ENCODE measurements around the gene PCDH15. TPM values are rescaled to one million over a fixed set of nuclear protein-coding genes. Genes with fewer than 3 reads are reported as not detected.

PCDH15 gene
- total RNA-seq, 1 donor from 2014 or later: not detected

DNA sequence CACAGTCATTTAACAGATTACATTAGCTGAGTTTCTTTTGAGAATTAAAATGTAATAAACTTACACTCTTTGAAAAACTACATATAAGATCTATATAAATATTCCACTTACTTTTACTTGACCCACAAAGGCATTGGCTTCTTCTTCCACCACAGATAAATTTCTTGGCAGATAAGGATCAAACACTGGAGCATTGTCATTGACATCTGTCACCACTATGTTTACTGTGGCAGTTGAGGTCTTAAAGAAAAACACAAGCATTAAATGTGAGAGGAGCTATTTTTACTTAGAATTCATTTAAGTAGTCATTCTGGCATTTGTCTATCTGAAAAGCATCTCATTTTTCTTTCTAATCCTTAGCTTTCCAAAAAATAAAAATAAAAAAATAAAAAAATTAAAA lies 734.4 kb downstream of the PCDH15 start:
- no peaks in the 10 kb centered on the region for H3K36me3 ChIP-seq (ENCODE audit: insufficient read depth, low read length)
- no peak overlapping the region for H3K9ac ChIP-seq (ENCODE audit: low read length)
- Mint-ChIP-seq H3K27me3 (ENCODE audit: low read depth, unreplicated experiment) (no peaks in the 10 kb centered on the region), H3K4me3 (ENCODE audit: unreplicated experiment) (no peak overlapping the region), H3K27ac (ENCODE audit: unreplicated experiment) (no peak overlapping the region), H3K9me3 (ENCODE audit: unreplicated experiment) (no peaks in the 10 kb centered on the region), H3K4me1 (ENCODE audit: low read depth, unreplicated experiment) (no peaks in the 10 kb centered on the region), H3K36me3 (ENCODE audit: low read depth, unreplicated experiment) (no peaks in the 10 kb centered on the region)
- no peak overlapping the region for H3K27ac ChIP-seq (ENCODE audit: low read depth, low read length)
- H3K4me3 ChIP-seq (ENCODE audit: insufficient read depth, low read depth, low read length): no peak overlapping the region
- no peak overlapping the region for H2AFZ ChIP-seq (ENCODE audit: low read depth, low read length)
- H4K20me1 ChIP-seq (ENCODE audit: insufficient read depth, low read length): no peaks in the 10 kb centered on the region
- H3K27me3 ChIP-seq (ENCODE audit: insufficient read depth, low read length): no peaks in the 10 kb centered on the region
- H3K4me2 ChIP-seq (ENCODE audit: low read length): no peak overlapping the region
- H3K4me1 ChIP-seq (ENCODE audit: insufficient read depth, low read length): no peaks in the 10 kb centered on the region
- FAIRE-seq: no peak
- H3K79me2 ChIP-seq (ENCODE audit: insufficient read depth, low read length): no peaks in the 10 kb centered on the region
- H3K9me3 ChIP-seq (ENCODE audit: insufficient read depth, low read depth, low read length): no peaks in the 10 kb centered on the region
- no peak for TF ChIP-seq EZH2 (IDR thresholded peaks at IDR 0.05; ENCODE audit: insufficient read depth, low read length)
- TF ChIP-seq, protein P1, sequence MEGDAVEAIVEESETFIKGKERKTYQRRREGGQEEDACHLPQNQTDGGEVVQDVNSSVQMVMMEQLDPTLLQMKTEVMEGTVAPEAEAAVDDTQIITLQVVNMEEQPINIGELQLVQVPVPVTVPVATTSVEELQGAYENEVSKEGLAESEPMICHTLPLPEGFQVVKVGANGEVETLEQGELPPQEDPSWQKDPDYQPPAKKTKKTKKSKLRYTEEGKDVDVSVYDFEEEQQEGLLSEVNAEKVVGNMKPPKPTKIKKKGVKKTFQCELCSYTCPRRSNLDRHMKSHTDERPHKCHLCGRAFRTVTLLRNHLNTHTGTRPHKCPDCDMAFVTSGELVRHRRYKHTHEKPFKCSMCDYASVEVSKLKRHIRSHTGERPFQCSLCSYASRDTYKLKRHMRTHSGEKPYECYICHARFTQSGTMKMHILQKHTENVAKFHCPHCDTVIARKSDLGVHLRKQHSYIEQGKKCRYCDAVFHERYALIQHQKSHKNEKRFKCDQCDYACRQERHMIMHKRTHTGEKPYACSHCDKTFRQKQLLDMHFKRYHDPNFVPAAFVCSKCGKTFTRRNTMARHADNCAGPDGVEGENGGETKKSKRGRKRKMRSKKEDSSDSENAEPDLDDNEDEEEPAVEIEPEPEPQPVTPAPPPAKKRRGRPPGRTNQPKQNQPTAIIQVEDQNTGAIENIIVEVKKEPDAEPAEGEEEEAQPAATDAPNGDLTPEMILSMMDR (IDR thresholded peaks at IDR 0.05; ENCODE audit: insufficient read depth, low read depth, low read length): no peak
- no peak for DNase-seq (ENCODE audit: low read depth)

DNA sequence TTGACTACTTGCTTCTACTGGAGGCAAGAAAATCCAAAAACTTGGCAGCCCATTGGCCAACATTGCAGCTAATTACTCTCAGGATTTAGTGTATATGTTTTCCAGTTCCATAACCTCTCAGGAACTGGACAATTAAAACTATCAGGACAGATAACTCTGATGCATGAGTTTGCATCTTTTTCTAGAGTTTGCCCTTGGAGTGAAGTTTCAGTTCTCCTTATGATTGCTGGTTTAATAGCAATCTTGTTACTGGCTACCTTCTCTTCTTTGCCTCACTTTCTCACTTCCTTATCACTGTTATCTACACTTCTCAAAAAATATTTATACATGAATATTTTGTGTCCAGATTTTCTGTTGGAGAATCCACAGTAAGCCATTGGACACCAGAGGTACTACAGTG lies 735.9 kb downstream of the PCDH15 start:
- Histone ChIP-seq H3K79me2 (ENCODE audit: insufficient read depth, low read length) (no peaks in the 10 kb centered on the region), H3K36me3 (ENCODE audit: insufficient read depth, low read length) (no peaks in the 10 kb centered on the region)

DNA sequence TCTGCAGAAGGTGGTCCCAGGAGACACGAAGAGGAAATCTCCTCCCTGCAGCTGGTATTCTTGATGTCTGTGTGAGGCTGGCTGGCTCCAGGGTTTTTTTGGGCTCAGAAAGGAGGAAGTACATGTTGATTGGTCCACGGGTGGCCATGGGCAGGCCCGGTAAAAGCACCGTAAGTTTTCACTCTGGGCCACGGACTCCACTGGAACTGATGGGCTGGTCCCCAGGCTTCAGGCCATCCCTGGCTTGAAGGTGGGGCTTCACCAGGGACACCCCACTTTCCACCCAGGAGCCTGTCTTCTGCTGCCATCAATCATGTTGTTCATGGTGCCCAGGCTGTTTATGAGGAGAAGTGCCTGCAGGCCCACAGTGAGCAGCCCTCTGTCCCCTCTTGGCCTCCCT lies 736.8 kb downstream of the PCDH15 start:
- H3K27me3 Mint-ChIP-seq (ENCODE audit: low read depth, unreplicated experiment): no peaks in the 10 kb centered on the region

More for the DNA sequence above, 735.9 kb downstream of the PCDH15 start:
- H4K20me1 ChIP-seq (ENCODE audit: insufficient read depth, low read length): no peaks in the 10 kb centered on the region
- no peak overlapping the region for H3K27ac Mint-ChIP-seq (ENCODE audit: unreplicated experiment)
- H3K36me3 Mint-ChIP-seq (ENCODE audit: low read depth, unreplicated experiment): no peaks in the 10 kb centered on the region
- no peak for FAIRE-seq
- H3K27ac ChIP-seq (ENCODE audit: low read depth, low read length): no peak overlapping the region
- H3K9ac ChIP-seq (ENCODE audit: low read length): no peak overlapping the region
- TF ChIP-seq, protein P1 (IDR thresholded peaks at IDR 0.05; ENCODE audit: insufficient read depth, low read depth, low read length): no peak
- TF ChIP-seq EZH2 (IDR thresholded peaks at IDR 0.05; ENCODE audit: insufficient read depth, low read length): no peak
- no peaks in the 10 kb centered on the region for H3K9me3 ChIP-seq (ENCODE audit: insufficient read depth, low read depth, low read length)
- no peak overlapping the region for H3K4me3 Mint-ChIP-seq (ENCODE audit: unreplicated experiment)
- no peaks in the 10 kb centered on the region for H3K9me3 Mint-ChIP-seq (ENCODE audit: unreplicated experiment)
- no peak overlapping the region for H3K4me3 ChIP-seq (ENCODE audit: insufficient read depth, low read depth, low read length)
- H2AFZ ChIP-seq (ENCODE audit: low read depth, low read length): no peak overlapping the region
- no peaks in the 10 kb centered on the region for H3K27me3 Mint-ChIP-seq (ENCODE audit: low read depth, unreplicated experiment)
- no peaks in the 10 kb centered on the region for H3K4me1 ChIP-seq (ENCODE audit: insufficient read depth, low read length)
- no peaks in the 10 kb centered on the region for H3K4me1 Mint-ChIP-seq (ENCODE audit: low read depth, unreplicated experiment)
- no peaks in the 10 kb centered on the region for H3K27me3 ChIP-seq (ENCODE audit: insufficient read depth, low read length)
- DNase-seq (ENCODE audit: low read depth): no peak
- no peak overlapping the region for H3K4me2 ChIP-seq (ENCODE audit: low read length)

More for the DNA sequence above, 736.8 kb downstream of the PCDH15 start:
- Mint-ChIP-seq H3K36me3 (ENCODE audit: low read depth, unreplicated experiment) (no peaks in the 10 kb centered on the region), H3K9me3 (ENCODE audit: unreplicated experiment) (no peaks in the 10 kb centered on the region), H3K27ac (ENCODE audit: unreplicated experiment) (no peak overlapping the region), H3K4me1 (ENCODE audit: low read depth, unreplicated experiment) (no peaks in the 10 kb centered on the region), H3K4me3 (ENCODE audit: unreplicated experiment) (no peak overlapping the region)
- H3K27ac ChIP-seq (ENCODE audit: low read depth, low read length): no peak overlapping the region
- H3K4me3 ChIP-seq (ENCODE audit: insufficient read depth, low read depth, low read length): no peak overlapping the region
- H4K20me1 ChIP-seq (ENCODE audit: insufficient read depth, low read length): no peaks in the 10 kb centered on the region
- H3K79me2 ChIP-seq (ENCODE audit: insufficient read depth, low read length): no peaks in the 10 kb centered on the region
- H3K4me1 ChIP-seq (ENCODE audit: insufficient read depth, low read length): no peaks in the 10 kb centered on the region
- no peak for FAIRE-seq
- H3K27me3 ChIP-seq (ENCODE audit: insufficient read depth, low read length): no peaks in the 10 kb centered on the region
- H3K4me2 ChIP-seq (ENCODE audit: low read length): no peak overlapping the region
- no peak overlapping the region for H3K9ac ChIP-seq (ENCODE audit: low read length)
- no peaks in the 10 kb centered on the region for H3K36me3 ChIP-seq (ENCODE audit: insufficient read depth, low read length)
- H3K9me3 ChIP-seq (ENCODE audit: insufficient read depth, low read depth, low read length): no peaks in the 10 kb centered on the region
- TF ChIP-seq, protein P1 (IDR thresholded peaks at IDR 0.05; ENCODE audit: insufficient read depth, low read depth, low read length): no peak
- TF ChIP-seq EZH2 (IDR thresholded peaks at IDR 0.05; ENCODE audit: insufficient read depth, low read length): no peak
- DNase-seq (ENCODE audit: low read depth): no peak
- H2AFZ ChIP-seq (ENCODE audit: low read depth, low read length): no peak overlapping the region
